NCI-H146 treated with DMSO at 0.1 percent for 48 hours (cell line): ENCODE measurements around the gene NPRL2.

Experiments
- DNase-seq: peaks from one replicate; lab custom pipeline; 2025; ENCODE audit not compliant: unreplicated experiment; lab: John Stamatoyannopoulos, UW

Gene NPRL2

DNA sequence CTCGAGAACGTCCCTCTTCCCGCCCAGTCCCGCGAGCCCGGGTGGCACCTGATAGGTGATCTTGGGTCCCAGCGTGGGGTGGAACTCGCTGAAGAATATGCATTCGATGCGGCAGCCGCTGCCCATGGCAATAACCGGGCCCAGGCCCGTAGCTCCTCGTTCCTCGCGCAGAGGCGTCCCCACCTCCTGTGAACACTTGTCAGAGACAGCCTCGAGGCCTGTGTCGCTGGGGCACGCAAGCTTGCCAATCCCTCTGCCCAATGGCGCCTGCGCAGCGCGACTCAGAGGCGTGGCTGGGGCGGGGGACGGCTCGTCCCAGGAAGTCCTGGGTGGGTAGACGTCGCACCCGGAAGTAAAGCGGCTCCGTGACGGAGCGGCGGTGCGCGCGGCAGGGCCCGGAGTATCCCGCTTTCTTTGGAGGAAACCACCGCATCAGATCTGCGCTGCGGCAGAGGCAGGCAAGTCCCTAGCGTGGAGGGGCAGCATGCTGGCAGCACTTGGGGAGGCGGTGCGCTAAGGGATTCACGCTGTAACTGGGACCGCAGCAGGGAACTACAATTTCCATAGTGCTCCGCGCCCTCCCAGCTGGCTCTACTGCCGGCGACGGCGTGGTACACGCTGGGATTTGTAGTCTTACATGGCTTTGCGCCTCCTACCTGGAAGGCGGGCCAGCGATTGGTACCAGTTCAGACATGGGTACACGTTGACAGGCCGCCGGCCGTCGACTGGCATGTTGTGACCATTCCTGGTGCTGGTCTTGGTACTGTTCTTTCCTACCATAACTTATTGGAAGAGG, at the start of gene NPRL2, which contains the start of gene CYB561D2:
Gene NPRL2 (minus strand): TSS at position 249 of the 796 bp plus-strand sequence. CDS start 123 bp downstream, at position 126.
Gene CYB561D2 (plus strand): TSS at position 336 of the 796 bp plus-strand sequence. CDS start 572 bp downstream, outside the sequence.
- peak; percentile 76 for DNase-seq

- no peak for DNase-seq
Observed at GRCh38 chr3:50396502-50396901, 45.9 kb upstream of the NPRL2 start.

- DNase-seq = no peak
Observed at GRCh38 chr3:50395070-50395860, 44.7 kb upstream of the NPRL2 start.

- DNase-seq = no peak
Observed at GRCh38 chr3:50393061-50393460, 42.5 kb upstream of the NPRL2 start.

DNA sequence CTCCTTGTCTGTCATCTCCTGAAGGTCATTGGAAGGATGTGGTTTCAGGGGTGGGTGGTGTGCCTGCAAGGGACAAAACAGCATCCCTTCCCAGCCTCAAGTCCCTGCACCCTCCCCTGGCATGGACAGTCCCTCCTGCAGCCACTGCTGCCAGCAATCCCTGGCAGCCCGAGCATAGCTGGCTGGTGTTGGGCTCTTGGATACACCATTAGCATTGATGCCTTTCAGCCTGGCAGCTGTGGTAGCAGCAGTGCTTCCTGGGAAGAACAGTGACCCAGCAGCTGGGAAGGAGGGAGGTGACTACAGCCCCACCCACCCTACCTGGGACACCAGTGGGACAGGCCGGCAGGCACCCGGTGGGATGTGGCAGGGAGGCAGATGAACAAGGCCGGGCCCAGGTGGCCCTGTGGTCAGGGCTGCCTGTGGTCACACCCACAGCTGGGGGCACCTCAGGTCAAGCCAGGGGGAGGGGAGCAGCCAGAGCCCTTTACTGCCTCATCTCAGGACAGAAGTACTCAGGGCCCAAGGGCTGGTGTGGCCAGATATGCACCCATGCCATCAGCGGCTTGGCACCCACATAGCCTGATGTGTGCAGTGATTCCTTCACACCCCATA, 41.6 kb upstream of the NPRL2 start:
- DNase-seq = no peak

DNA sequence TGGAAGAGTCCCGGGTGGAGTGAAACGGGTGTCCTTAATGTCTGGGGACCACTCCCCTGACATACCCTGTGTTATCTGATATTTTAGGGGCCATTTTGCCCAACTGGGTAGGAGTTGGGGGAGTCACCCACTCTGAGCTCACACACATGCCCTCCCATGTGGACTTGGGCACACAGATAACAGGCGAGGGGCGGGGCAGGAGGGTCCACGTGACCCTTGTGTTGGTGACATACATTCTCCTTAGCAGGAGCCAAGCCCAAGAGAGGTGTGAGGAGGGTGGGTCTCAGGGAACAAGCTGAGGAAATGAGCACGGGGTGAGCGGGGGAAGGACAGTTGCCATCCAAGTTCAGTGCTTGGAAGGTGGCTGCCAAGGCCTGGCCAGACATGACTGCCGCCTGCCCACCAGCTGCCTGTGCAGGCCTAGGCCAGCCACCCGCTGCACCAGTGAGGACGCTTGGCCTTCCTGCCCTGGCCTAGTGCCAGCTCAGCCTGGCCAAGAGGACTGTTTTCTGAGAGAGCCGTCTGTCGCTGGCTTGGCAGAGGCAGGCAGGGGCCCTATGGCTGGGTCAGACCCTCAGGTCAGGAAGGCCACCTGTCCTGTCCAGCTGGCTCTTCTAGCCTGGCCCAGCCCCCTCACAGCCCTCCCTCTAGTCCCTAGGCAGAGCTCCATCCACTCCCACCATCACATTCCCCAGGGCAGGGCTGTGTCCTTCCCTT, 40.1 kb upstream of the NPRL2 start:
- no peak for DNase-seq

DNA sequence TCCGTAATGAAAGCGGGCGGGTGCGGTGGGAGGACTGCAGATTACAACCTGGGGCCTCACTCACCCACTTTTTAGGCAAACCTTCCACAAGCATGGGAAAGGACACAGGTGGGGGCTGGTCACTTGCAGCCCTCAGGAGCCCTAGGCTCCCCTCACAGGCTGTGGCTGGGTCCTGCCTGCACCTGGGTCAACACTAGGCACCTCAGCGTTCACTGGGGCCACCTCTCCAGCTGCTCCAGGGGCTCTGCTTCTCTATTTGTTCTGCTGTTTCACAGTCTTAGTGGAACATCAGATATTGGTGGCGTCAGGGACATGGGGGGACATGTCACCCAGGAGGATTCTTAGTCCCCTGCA, 38.8 kb upstream of the NPRL2 start:
- no peak for DNase-seq

DNA sequence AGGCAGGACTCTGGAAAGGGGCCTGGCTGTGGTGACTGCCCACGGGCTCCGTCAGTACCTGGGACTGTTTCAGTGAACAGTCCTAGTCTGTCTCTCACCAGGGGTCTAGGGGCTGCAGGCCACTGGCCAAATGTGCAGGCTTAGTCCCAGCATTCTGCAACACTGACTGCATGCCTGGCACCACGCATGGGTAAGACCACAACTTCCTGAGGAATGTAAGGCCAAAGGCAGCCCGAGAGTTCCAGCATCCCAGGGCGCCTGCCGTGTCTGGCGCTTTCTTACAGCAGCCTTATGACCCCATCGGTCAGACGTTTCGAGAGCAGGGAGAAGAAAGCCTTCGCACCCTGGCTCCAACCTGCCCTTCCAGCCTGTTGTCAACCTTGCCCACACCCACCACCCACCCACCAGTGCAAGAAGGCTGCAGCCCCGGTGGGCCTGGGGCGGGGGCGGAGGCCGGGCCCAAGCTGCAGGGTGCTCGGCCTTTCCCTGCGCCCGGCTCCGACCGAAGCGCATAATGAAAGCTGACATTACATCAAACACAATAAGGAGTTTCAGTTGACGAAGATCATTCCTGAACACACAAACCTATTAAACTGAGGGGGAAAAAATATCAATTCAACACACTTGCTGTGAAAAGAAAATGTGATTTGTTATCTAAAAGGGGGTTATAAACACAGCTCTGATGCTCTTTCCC, 38.3 kb upstream of the NPRL2 start:
- DNase-seq = no peak

GRCh38 chr3:50388016-50388719, 37.6 kb upstream of the NPRL2 start:
- no peak for DNase-seq

- DNase-seq = no peak
Observed at GRCh38 chr3:50385754-50386153, 35.2 kb upstream of the NPRL2 start.

- no peak for DNase-seq
Observed at GRCh38 chr3:50383750-50384149, 33.2 kb upstream of the NPRL2 start.

- no peak for DNase-seq
Observed at GRCh38 chr3:50382722-50383121, 32.1 kb upstream of the NPRL2 start.

GRCh38 chr3:50381383-50381782, 30.8 kb upstream of the NPRL2 start:
- peak; percentile 80 for DNase-seq

- no peak for DNase-seq
Observed at GRCh38 chr3:50380405-50381085, 30.0 kb upstream of the NPRL2 start.

- no peak for DNase-seq
Observed at GRCh38 chr3:50378757-50379156, 28.2 kb upstream of the NPRL2 start.

DNA sequence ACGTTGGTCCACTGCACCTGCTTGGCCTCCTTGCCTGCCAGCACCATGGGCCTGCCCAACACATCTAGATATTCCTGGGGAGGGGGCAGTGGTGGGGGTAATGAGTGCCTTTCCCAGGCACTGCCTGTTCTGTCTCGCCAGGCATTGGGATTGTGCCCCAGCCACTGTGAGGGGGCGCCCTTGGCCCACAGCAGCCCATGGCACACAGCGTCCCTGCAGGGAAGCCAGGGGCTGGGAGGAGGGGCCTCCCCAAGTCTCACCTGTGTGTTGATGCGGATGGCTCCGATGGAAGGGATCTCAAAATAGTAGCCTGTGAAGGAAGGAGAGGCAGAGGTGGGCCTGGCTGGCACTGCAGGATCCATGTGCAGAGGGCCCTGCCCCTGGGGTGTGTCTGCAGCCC, 27.4 kb upstream of the NPRL2 start:
- DNase-seq = no peak

DNA sequence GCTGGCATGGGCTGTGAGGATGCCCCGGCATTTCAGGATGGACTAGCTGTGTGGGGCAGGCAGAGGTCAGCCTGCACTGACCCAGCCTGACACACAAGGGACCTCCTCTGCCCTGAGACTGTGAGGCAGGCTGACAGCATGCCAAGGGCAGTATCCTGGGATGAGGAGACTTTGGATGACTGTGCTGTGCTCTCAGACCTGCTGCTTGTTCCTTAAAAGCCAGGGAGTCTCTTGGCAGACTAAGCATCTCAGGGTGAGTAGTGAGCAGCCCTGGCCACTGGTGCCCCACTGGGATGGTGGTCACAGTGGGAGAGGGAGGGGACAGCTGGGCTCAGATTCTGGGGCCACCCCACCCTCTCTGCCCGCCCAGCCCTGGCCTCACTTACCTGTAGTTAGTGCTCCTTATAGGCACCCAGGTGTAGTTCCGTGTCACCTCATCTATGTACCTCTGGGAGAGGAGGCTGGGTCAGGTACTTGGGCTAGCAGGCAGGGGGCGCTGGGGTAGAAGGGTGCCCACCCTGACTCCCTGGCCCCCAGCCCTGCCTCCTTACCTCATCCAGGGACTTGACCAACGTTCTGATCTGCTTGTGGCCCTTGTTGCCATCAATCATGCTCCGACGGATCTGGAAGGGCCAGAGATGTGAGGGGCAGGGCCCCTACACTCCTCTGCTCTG, 24.8 kb upstream of the NPRL2 start:
- DNase-seq = no peak

GRCh38 chr3:50374363-50375257, 24.0 kb upstream of the NPRL2 start:
- DNase-seq = no peak
